Tibial nerve (tissue), 4 donors: Measurements from ENCODE around the gene TAOK3.

Experiments used
- EP300 ChIP-seq, 2 donors: sonication (generic); formaldehyde crosslinking; IDR thresholded peaks; one replicate each; pipeline ENCODE4 v1.6.1; 2017; ENCODE audit warnings: antibody characterized with exemption in 2 of 2, mild to moderate bottlenecking in 1 of 2
- POLR2A ChIP-seq, 2 donors: fragments of 450-650 bp; IDR thresholded peaks; one replicate each; pipeline ENCODE4 v1.6.1; 2017; ENCODE audit warnings: antibody characterized with exemption in 2 of 2, mild to moderate bottlenecking in 2 of 2, moderate library complexity in 2 of 2
- TF ChIP-seq, protein P1 (sequence below), 5 experiments: fragments of 200-600 bp in 3 of 5; fragments of 450-650 bp in 2 of 5; sonication (generic) in 3 of 5; IDR thresholded peaks; one replicate each; pipeline ENCODE4 v1.5.1; 2016 to 2019; ENCODE audit warnings: antibody characterized with exemption in 5 of 5, mild to moderate bottlenecking in 3 of 5, moderate library complexity in 2 of 5

DNA sequence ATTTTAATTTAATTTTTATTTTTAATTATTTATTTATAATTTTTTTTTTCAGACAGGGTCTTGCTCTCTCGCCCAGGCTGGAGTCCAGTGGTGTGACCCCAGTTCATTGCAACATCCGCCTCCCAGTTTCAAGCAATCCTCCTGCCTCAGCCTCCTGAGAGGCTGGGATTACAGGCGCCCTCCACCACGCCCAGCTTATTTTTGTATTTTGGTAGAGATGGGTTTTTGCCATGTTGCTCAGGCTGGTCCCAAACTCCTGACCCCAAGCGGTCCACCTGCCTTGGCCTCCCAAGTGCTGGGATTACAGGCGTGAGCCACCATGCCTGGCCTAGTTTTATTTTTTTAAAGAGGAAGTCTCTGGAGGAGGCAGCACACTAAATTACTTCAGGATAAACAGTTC, 250.4 kb downstream of the TAOK3 start:
- TF ChIP-seq, protein P1, sequence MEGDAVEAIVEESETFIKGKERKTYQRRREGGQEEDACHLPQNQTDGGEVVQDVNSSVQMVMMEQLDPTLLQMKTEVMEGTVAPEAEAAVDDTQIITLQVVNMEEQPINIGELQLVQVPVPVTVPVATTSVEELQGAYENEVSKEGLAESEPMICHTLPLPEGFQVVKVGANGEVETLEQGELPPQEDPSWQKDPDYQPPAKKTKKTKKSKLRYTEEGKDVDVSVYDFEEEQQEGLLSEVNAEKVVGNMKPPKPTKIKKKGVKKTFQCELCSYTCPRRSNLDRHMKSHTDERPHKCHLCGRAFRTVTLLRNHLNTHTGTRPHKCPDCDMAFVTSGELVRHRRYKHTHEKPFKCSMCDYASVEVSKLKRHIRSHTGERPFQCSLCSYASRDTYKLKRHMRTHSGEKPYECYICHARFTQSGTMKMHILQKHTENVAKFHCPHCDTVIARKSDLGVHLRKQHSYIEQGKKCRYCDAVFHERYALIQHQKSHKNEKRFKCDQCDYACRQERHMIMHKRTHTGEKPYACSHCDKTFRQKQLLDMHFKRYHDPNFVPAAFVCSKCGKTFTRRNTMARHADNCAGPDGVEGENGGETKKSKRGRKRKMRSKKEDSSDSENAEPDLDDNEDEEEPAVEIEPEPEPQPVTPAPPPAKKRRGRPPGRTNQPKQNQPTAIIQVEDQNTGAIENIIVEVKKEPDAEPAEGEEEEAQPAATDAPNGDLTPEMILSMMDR (IDR thresholded peaks at IDR 0.05) = no peak
- TF ChIP-seq POLR2A (IDR thresholded peaks at IDR 0.05) = no peak
- no peak for TF ChIP-seq EP300 (IDR thresholded peaks at IDR 0.05)
